Esophagus muscularis mucosa (tissue), 3 donors: ENCODE data around the gene EMP1.

Experiments
- CTCF ChIP-seq, 3 experiments: fragments of 200-600 bp in 2 of 3; fragments of 450-650 bp in 1 of 3; sonication (generic) in 2 of 3; IDR thresholded peaks; one replicate each; pipeline ENCODE4 v1.5.1; 2017 to 2019; ENCODE audit warnings: antibody characterized with exemption in 3 of 3, mild to moderate bottlenecking in 2 of 3, moderate library complexity in 1 of 3
- POLR2A ChIP-seq: fragments of 450-650 bp; IDR thresholded peaks from one replicate; pipeline ENCODE4 v1.6.1; 2017; ENCODE audit warnings: antibody characterized with exemption, moderate library complexity, mild to moderate bottlenecking, low read depth

DNA sequence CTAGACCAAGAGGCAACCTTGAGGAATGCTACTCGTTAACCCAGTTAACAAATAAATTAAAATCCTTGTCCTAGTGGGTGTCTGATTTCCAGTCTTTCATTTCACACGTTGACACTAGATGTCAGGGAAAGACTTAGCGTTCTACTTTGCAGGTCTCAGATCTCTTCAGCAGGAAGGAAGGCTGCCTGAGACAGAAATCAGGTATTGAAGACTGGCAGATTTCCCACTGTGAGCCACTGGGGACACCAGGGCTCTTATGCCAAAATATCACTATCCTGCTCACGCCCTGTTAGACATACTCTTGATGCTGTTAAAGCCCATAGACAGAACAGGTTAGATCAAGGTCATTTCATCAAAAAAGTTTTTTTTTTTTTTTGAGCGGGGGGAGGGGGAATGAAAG, 33.0 kb downstream of the EMP1 start:
- TF ChIP-seq CTCF (IDR thresholded peaks at IDR 0.05) (no peak), POLR2A (no peak)
